Heart right ventricle (tissue), 16 donors: Measurements from ENCODE around the gene DPY19L1. TPM values are rescaled to one million over a fixed set of nuclear protein-coding genes. Genes with fewer than 3 reads are reported as not detected.
"Not testable (repeated sequence)": the region's sequence is repeated elsewhere in the genome, so short reads cannot be mapped to it uniquely, and the experiment has no call there.

Source experiments
- ATAC-seq, 8 donors: fragments of 200-7000 bp; cut with Tn5 transposase; one replicate each; pipeline ENCODE4 v1.9.1; 2020; ENCODE audit warnings: mild to moderate bottlenecking in 8 of 8, moderate library complexity in 8 of 8, moderate number of reproducible peaks in 1 of 8
- DNase-seq, 2 donors: peaks; one replicate each; pipeline ENCODE4 v3.0.0-alpha.2; 2020
- H3K27ac ChIP-seq, 10 donors: fragments of 200-600 bp; sonication (generic) in 2 of 10; one replicate each; pipeline versions ENCODE4 v1.5.0 to v1.8.0; 2020 to 2022; ENCODE audit warnings: mild to moderate bottlenecking in 3 of 10
- H3K27me3 ChIP-seq, 7 donors: fragments of 200-600 bp; one replicate each; pipeline ENCODE4 v1.8.0; 2021 to 2022; ENCODE audit warnings: mild to moderate bottlenecking in 2 of 7
- H3K36me3 ChIP-seq, 9 donors: fragments of 200-600 bp; sonication (generic) in 1 of 9; one replicate each; pipeline versions ENCODE4 v1.5.0 to v1.8.0; 2020 to 2022; ENCODE audit warnings: mild to moderate bottlenecking in 2 of 9
- H3K4me1 ChIP-seq, 9 donors: fragments of 200-600 bp; sonication (generic) in 1 of 9; one replicate each; pipeline versions ENCODE4 v1.5.0 to v1.8.0; 2020 to 2022; ENCODE audit warnings: mild to moderate bottlenecking in 4 of 9
- H3K4me3 ChIP-seq, 10 donors: fragments of 200-600 bp; sonication (generic) in 2 of 10; one replicate each; pipeline versions ENCODE4 v1.5.0 to v1.8.0; 2020 to 2022; ENCODE audit warnings: mild to moderate bottlenecking in 7 of 10, moderate library complexity in 2 of 10
- H3K9me3 ChIP-seq, 11 donors: fragments of 200-600 bp in 10 of 11; sonication (generic) in 2 of 11; one replicate each; pipeline versions ENCODE4 v1.5.0 to v1.8.0; 2013 to 2022; ENCODE audit warnings: mild to moderate bottlenecking in 2 of 11, control low read depth in 1 of 11, moderate library complexity in 1 of 11
- WGBS, 2 donors: extraction: QIAGEN DNeasy Blood & Tissue Kit; methylation state at CpG; one replicate each; pipeline ENCODE4 v1.1.7; 2013; ENCODE audit warnings: inconsistent platforms in 1 of 2; 5-methylcytosine and 5-hydroxymethylcytosine counted together
- intact Hi-C, 10 donors: fragments of 100-400 bp; cut with DNase I; formaldehyde crosslinking; loops; one replicate each; pipeline versions ENCODE4 v1.11.1 to v1.14.2; 2022
- polyA plus RNA-seq, 2 donors: library from polyadenylated mRNA; stranded (reverse); fragments of 200-250 nt; gene quantifications; one replicate each; pipeline ENCODE4 v1.2.3, GENCODE V29; 2013
- total RNA-seq, 10 donors: library from RNA; stranded (reverse); fragmentation: NEBNext Ultra II Directional in 3 of 10; extraction: Animal tissue kit (Norgen Biotek cat#: 25700) in 3 of 10; gene quantifications; one replicate each; pipeline versions ENCODE4 v1.2.1 to v1.2.4, GENCODE V29; 2021 to 2023
- TF ChIP-seq, protein P1 (sequence below), 9 donors: fragments of 200-600 bp; sonication (generic) in 2 of 9; IDR thresholded peaks; one replicate each; pipeline versions ENCODE4 v1.5.0 to v1.8.0; 2021 to 2022; ENCODE audit warnings: antibody characterized with exemption in 9 of 9, mild to moderate bottlenecking in 5 of 9, moderate library complexity in 1 of 9
- donor health status: Arrhythmogenic right ventricular cardiomyopathy.
- donor health status: ischemic (EF 13 %, LVEDD 7.1; RV severe dilation, severe dysfunction).
- donor health status: healthy with polysubstance abuse.
- donor health status: DM: no; HTN: yes; CAD: no.
- donor health status: DM: no; HTN: no; CAD: no.
- donor health status: ischemic (EF 25% LVEDD 6.9; RV normal size, moderate dysfunction).
- donor health status: ischemic (EF 25% LVEDD 5.7; RV mildly dilated, moderate dysfunction).
- donor health status: healthy.
- donor health status: DM: yes; HTN: yes; CAD: no.
- donor health status: Ischemic cardiomyopathy.
- donor health status: ischemic (EF 35%, LVEDD 5.7; RV mildly dilated, moderate dysfunction).
- donor health status: nonischemic (EF 11% LVEDD 7.7; RV severe dilation, severe dysfunction).
- donor health status: DM: yes; HTN: yes; CAD: no.
- donor health status: PGD.
- donor health status: ischemic (EF 29% LVEDD 5.4; RV normal size, mild dysfunction).
- donor health status: nonischemic (EF 23%, LVEDD 6.1; RV moderate dilation, normal function).

DPY19L1 gene
- total and polyA plus RNA-seq, 12 donors, result 8.9 to 28.0 (median 22.2) TPM

GRCh38 chr7:34912236-34912635, 125.0 kb downstream of the DPY19L1 start:
- H3K9me3 ChIP-seq, result peaks cover 0 to 17% (median 7%) of the 10 kb centered on the region in 11 donors
- DNase-seq (no peak), ATAC-seq (no peak)
- no peaks in the 10 kb centered on the region for H3K36me3 ChIP-seq
- no peaks in the 10 kb centered on the region for H3K27me3 ChIP-seq
- 95 to 99% methylated on average over 2 of the region's 2 CpGs for WGBS, 2 donors
- TF ChIP-seq, protein P1, sequence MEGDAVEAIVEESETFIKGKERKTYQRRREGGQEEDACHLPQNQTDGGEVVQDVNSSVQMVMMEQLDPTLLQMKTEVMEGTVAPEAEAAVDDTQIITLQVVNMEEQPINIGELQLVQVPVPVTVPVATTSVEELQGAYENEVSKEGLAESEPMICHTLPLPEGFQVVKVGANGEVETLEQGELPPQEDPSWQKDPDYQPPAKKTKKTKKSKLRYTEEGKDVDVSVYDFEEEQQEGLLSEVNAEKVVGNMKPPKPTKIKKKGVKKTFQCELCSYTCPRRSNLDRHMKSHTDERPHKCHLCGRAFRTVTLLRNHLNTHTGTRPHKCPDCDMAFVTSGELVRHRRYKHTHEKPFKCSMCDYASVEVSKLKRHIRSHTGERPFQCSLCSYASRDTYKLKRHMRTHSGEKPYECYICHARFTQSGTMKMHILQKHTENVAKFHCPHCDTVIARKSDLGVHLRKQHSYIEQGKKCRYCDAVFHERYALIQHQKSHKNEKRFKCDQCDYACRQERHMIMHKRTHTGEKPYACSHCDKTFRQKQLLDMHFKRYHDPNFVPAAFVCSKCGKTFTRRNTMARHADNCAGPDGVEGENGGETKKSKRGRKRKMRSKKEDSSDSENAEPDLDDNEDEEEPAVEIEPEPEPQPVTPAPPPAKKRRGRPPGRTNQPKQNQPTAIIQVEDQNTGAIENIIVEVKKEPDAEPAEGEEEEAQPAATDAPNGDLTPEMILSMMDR (IDR thresholded peaks at IDR 0.05), result no peak
- H3K27ac ChIP-seq, result no peak overlapping the region
- intact Hi-C loops, result no loop called here
- no peak overlapping the region for H3K4me3 ChIP-seq
- H3K4me1 ChIP-seq, result no peaks in the 10 kb centered on the region

DNA sequence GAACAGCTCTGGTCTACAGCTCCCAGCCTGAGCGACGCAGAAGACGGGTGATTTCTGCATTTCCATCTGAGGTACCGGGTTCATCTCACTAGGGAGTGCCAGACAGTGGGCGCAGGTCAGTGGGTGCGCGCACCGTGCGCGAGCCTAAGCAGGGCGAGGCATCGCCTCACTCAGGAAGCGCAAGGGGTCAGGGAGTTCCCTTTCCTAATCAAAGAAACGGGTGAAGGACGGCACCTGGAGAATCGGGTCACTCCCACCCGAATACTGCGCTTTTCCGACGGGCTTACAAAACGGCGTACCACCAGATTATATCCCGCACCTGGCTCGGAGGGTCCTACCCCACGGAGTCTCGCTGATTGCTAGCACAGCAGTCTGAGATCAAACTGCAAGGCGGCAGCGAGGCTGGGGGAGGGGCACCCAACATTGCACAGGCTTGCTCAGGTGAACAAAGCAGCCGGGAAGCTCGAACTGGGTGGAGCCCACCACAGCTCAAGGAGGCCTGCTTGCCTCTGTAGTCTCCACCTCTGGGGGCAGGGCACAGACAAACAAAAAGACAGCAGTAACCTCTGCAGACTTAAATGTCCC, 130.9 kb downstream of the DPY19L1 start:
- 24 to 30% methylated on average over 30 of the region's 30 CpGs for WGBS, 2 donors
- intact Hi-C loops, result not testable (repeated sequence)
- peak overlapping the region in 8 of 10 donors; percentile 1 to 33 (median 22) for H3K4me3 ChIP-seq

GRCh38 chr7:34904987-34905386, 132.3 kb downstream of the DPY19L1 start:
- no peaks in the 10 kb centered on the region for H3K4me1 ChIP-seq
- H3K27me3 ChIP-seq, result peaks cover 0 to 11% (median 0%) of the 10 kb centered on the region in 7 donors
- TF ChIP-seq, protein P1 (IDR thresholded peaks at IDR 0.05), result no peak
- DNase-seq, result no peak
- H3K27ac ChIP-seq, result no peak overlapping the region
- WGBS, 2 donors, result 53 to 78% methylated on average over 4 of the region's 4 CpGs
- no peak overlapping the region for H3K4me3 ChIP-seq
- intact Hi-C loops, result no loop called here
- no peaks in the 10 kb centered on the region for H3K36me3 ChIP-seq
- ATAC-seq, result no peak
- no peaks in the 10 kb centered on the region for H3K9me3 ChIP-seq

More for the DNA sequence above, 130.9 kb downstream of the DPY19L1 start:
- H3K36me3 ChIP-seq, H3K9me3 ChIP-seq, DNase-seq, ATAC-seq, H3K4me1 ChIP-seq, H3K27ac ChIP-seq: not testable (repeated sequence)
- peaks cover 0 to 11% (median 0%) of the 10 kb centered on the region in 7 donors for H3K27me3 ChIP-seq

GRCh38 chr7:34903921-34904320, 133.4 kb downstream of the DPY19L1 start:
- ATAC-seq, H3K9me3 ChIP-seq, H3K4me1 ChIP-seq, intact Hi-C loops, H3K27ac ChIP-seq, DNase-seq, H3K4me3 ChIP-seq, H3K36me3 ChIP-seq: not testable (repeated sequence)
- H3K27me3 ChIP-seq, result peaks cover 0 to 11% (median 0%) of the 10 kb centered on the region in 7 donors
- WGBS, 2 donors, result 77 to 93% methylated on average over 2 of the region's 2 CpGs

DNA sequence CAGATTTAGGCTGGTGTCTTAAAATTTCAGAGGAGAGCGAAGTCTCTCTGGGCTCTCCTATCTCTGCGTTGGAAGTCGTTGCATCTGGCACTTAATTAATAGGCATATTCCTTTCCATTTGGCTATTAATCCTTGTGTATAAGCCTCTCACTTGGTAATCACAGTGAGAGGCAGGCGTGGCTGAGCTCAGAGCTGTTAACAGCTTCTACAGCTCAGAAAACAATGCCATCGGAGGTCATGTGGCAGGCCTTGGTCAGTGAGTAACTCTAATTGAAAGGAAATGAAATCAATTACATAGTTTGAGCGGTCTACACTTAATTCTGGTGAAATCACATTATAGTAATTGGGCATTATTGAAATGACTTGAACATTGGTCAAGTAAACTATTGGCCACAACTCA, 135.1 kb downstream of the DPY19L1 start:
- no peak for ATAC-seq
- Histone ChIP-seq H3K27ac (no peak overlapping the region), H3K27me3 (peaks cover 0 to 11% (median 0%) of the 10 kb centered on the region in 7 donors), H3K36me3 (no peaks in the 10 kb centered on the region), H3K4me3 (no peak overlapping the region), H3K4me1 (no peaks in the 10 kb centered on the region), H3K9me3 (no peaks in the 10 kb centered on the region)
- intact Hi-C loops, result no loop called here
- 87 to 88% methylated on average over 6 of the region's 6 CpGs for WGBS, 2 donors
- TF ChIP-seq, protein P1 (IDR thresholded peaks at IDR 0.05), result no peak
- DNase-seq, result no peak
